OCI-LY3 (cell line): ENCODE data around the gene ZNF692.

ENCODE experiments used
- H2AFZ ChIP-seq: fragments of 200-600, 300-600 bp; shearing (Covaris generic); 2 replicates; pipeline ENCODE4 v1.6.0; 2014; ENCODE audit warnings: antibody characterized with exemption, low read depth, low read length
- H3K27ac ChIP-seq: fragments of 200-600, 300-600 bp; sonication (generic); 2 replicates; pipeline ENCODE4 v1.5.1; 2014; ENCODE audit warnings: mild to moderate bottlenecking, low read length, moderate library complexity, mixed read lengths
- H3K27me3 ChIP-seq: fragments of 200-600, 300-600 bp; sonication (generic); 2 replicates; pipeline ENCODE4 v1.6.1; 2014; ENCODE audit warnings: low read depth, low read length, mixed read lengths
- H3K36me3 ChIP-seq: fragments of 200-600, 300-600 bp; sonication (generic); replicated peaks from 2 replicates; pipeline ENCODE3; 2014; ENCODE audit warnings: low read depth, low read length, mixed read lengths
- H3K4me1 ChIP-seq: fragments of 300-600, 200-600 bp; sonication (generic); 2 replicates; pipeline ENCODE4 v1.6.1; 2014; ENCODE audit warnings: low read length, mixed read lengths
- H3K4me2 ChIP-seq: fragments of 200-600, 300-600 bp; sonication (generic); 2 replicates; pipeline ENCODE4 v1.6.1; 2014; ENCODE audit warnings: low read length, mixed read lengths
- H3K4me3 ChIP-seq: fragments of 300-600, 200-600 bp; sonication (generic); 2 replicates; pipeline ENCODE4 v1.5.1; 2014; ENCODE audit warnings: antibody characterized with exemption, mild to moderate bottlenecking, low read length, moderate library complexity
- H3K79me2 ChIP-seq: fragments of 300-600, 200-600 bp; shearing (Covaris generic); 2 replicates; pipeline ENCODE4 v1.6.1; 2014; ENCODE audit warnings: mild to moderate bottlenecking, low read length, mixed read lengths
- H3K9ac ChIP-seq: fragments of 300-600, 200-600 bp; shearing (Covaris generic); 2 replicates; pipeline ENCODE4 v1.6.0; 2014; ENCODE audit warnings: mild to moderate bottlenecking, low read length, moderate library complexity
- H3K9me3 ChIP-seq: fragments of 200-600, 300-600 bp; shearing (Covaris generic); 2 replicates; pipeline ENCODE4 v1.6.1; 2014; ENCODE audit warnings: low read length, mixed read lengths; ENCODE audit not compliant: insufficient read depth
- H4K20me1 ChIP-seq: fragments of 200-600, 300-600 bp; sonication (generic); 2 replicates; pipeline ENCODE4 v1.6.1; 2016; ENCODE audit warnings: low read length, mixed read lengths; ENCODE audit not compliant: insufficient read depth
- CTCF ChIP-seq: fragments of 200-600, 300-600 bp; sonication (generic); IDR thresholded peaks from 2 replicates; pipeline ENCODE4 v1.5.1; 2014; ENCODE audit warnings: antibody characterized with exemption, low read length, low read depth
- EZH2phosphoT487 ChIP-seq: fragments of 200-600 bp; shearing (Covaris generic); IDR thresholded peaks from 2 replicates; pipeline ENCODE4 v1.6.1; 2018; ENCODE audit warnings: antibody characterized with exemption, mixed run types, low read depth

The ZNF692 gene

GRCh38 chr1:248873409-248873992 is 14.6 kb upstream of the ZNF692 start:
- Histone ChIP-seq H3K4me1 (peaks cover 11% of the 10 kb centered on the region), H4K20me1 (no peaks in the 10 kb centered on the region), H3K27me3 (no peaks in the 10 kb centered on the region), H3K9me3 (no peaks in the 10 kb centered on the region), H3K79me2 (no peaks in the 10 kb centered on the region), H3K4me2 (peak overlapping the region; percentile 75), H3K36me3 (no peaks in the 10 kb centered on the region), H3K4me3 (peak overlapping the region; percentile 86), H3K27ac (peak overlapping the region; percentile 68), H2AFZ (peak overlapping the region; percentile 92), H3K9ac (peak overlapping the region; percentile 69)
- no peak for TF ChIP-seq CTCF
- TF ChIP-seq EZH2phosphoT487: no peak

DNA sequence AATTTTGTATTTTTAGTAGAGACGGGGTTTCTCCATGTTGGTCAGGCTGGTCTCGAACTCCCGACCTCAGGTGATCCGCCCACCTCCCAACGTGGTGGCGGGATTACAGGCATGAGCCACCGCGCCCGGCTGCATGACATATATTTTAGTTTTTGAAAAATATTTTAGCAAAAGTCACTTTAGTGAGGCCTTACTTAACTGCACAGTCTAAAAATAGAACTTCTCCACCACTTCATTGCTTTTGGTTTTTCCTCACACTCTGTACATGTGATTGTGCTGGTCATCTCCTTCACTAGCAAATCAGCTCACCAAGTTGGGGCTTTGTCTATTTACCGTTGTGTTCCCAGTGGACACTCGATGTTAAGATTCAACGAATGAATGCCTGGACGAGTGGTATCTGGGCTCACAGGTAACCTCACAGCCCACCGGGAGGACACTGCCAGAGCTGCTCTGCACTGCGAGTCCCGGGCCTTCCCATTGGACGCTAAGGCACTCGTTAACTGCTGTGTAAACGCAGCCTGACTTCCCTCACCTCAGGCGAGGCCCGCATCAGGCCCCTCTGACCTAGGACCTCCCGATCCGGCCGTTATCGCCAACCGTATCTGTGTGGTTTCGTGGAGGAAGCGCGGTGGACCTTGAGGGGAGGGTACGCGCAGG is 14.0 kb upstream of the ZNF692 start:
- Histone ChIP-seq H3K9ac (peak overlapping the region; percentile 69), H3K4me2 (peak overlapping the region; percentile 75), H3K9me3 (no peaks in the 10 kb centered on the region), H3K4me1 (peaks cover 11% of the 10 kb centered on the region), H3K79me2 (no peaks in the 10 kb centered on the region), H3K36me3 (no peaks in the 10 kb centered on the region), H2AFZ (peak overlapping the region; percentile 92), H3K4me3 (peak overlapping the region; percentile 86), H3K27ac (peak overlapping the region; percentile 68), H4K20me1 (no peaks in the 10 kb centered on the region), H3K27me3 (no peaks in the 10 kb centered on the region)
- TF ChIP-seq CTCF (no peak), EZH2phosphoT487 (no peak)

GRCh38 chr1:248871837-248872401 is 13.0 kb upstream of the ZNF692 start:
- Histone ChIP-seq H3K4me2 (peak overlapping the region; percentile 17; the same call in 1 of the 2 replicates), H3K9me3 (no peaks in the 10 kb centered on the region), H3K36me3 (no peaks in the 10 kb centered on the region), H3K9ac (no peak overlapping the region), H2AFZ (no peak overlapping the region), H3K27me3 (no peaks in the 10 kb centered on the region), H3K4me3 (peak overlapping the region; percentile 86), H4K20me1 (no peaks in the 10 kb centered on the region), H3K79me2 (no peaks in the 10 kb centered on the region), H3K27ac (no peak overlapping the region), H3K4me1 (peaks cover 11% of the 10 kb centered on the region)
- TF ChIP-seq EZH2phosphoT487 (no peak), CTCF (no peak)
